SK-N-SH (cell line): ENCODE data around the gene CD109. TPM values are rescaled to one million over a fixed set of nuclear protein-coding genes. Genes with fewer than 3 reads are reported as not detected.

Source experiments
- CTCF ChIA-PET: fragments of 300-600, 350-600 bp; formaldehyde crosslinking; extraction: SDS; loops from one replicate; lab custom pipeline; 2021; lab: Yijun Ruan, JAX
- POLR2A ChIA-PET: fragments of 350-600 bp; sonication (Branson Sonifier 250); formaldehyde crosslinking; extraction: SDS; loops from one replicate; lab custom pipeline; 2020; ENCODE audit warnings: antibody characterized with exemption, inconsistent platforms; lab: Yijun Ruan, JAX
- DNase-seq: peaks from one replicate; pipeline ENCODE4 v3.0.0; 2012
- H2AFZ ChIP-seq: fragments of 200-600 bp; sonication (generic); 2 replicates; pipeline ENCODE4 v1.8.1; 2016; ENCODE audit warnings: antibody characterized with exemption, mild to moderate bottlenecking, low read depth
- H3F3A ChIP-seq: fragments of 200-600 bp; sonication (generic); replicated peaks from 2 replicates; pipeline ENCODE3; 2016; ENCODE audit warnings: antibody characterized with exemption, mild to moderate bottlenecking; ENCODE audit not compliant: insufficient read depth
- H3K27ac ChIP-seq, 2 experiments: fragments of 200-500 bp in 1 of 2; fragments of 200-600 bp in 1 of 2; sonication (Bioruptor generic) in 1 of 2; sonication (generic), shearing (Covaris generic) in 1 of 2; 2 replicates each; pipeline versions ENCODE4 v1.5.1 to v1.6.1; 2014 to 2016; ENCODE audit warnings: low read depth in 2 of 2, inconsistent platforms in 1 of 2, low read length in 1 of 2, mild to moderate bottlenecking in 1 of 2, mixed read lengths in 1 of 2
- H3K27me3 ChIP-seq: fragments of 200-600 bp; sonication (generic), shearing (Covaris generic); 2 replicates; pipeline ENCODE4 v1.6.1; 2016; ENCODE audit warnings: mixed run types; ENCODE audit not compliant: insufficient read depth
- H3K36me3 ChIP-seq, 2 experiments: fragments of 200-500 bp in 1 of 2; fragments of 200-600 bp in 1 of 2; sonication (Bioruptor generic) in 1 of 2; sonication (generic) in 1 of 2; replicated peaks in 1 of 2; 2 replicates each; pipeline versions ENCODE3 to v1.5.1; 2014 to 2016; ENCODE audit warnings: low read length in 1 of 2, mild to moderate bottlenecking in 1 of 2; ENCODE audit not compliant: insufficient read depth in 2 of 2, control insufficient read depth in 1 of 2
- H3K4me1 ChIP-seq, 2 experiments: fragments of 200-500 bp in 1 of 2; fragments of 200-600 bp in 1 of 2; sonication (Bioruptor generic) in 1 of 2; sonication (generic), shearing (Covaris generic) in 1 of 2; 2 replicates each; pipeline versions ENCODE4 v1.5.1 to v1.6.1; 2014 to 2016; ENCODE audit warnings: low read depth in 1 of 2, low read length in 1 of 2, mixed run types in 1 of 2; ENCODE audit not compliant: insufficient read depth in 2 of 2, control insufficient read depth in 1 of 2
- H3K4me2 ChIP-seq: fragments of 200-600 bp; sonication (generic), shearing (Covaris generic); 2 replicates; pipeline ENCODE4 v1.6.1; 2017; ENCODE audit warnings: mixed run types
- H3K4me3 ChIP-seq, 2 experiments: fragments of 200-500 bp in 1 of 2; fragments of 200-600 bp in 1 of 2; sonication (Bioruptor generic) in 1 of 2; sonication (generic), shearing (Covaris generic) in 1 of 2; 2 replicates each; pipeline versions ENCODE4 v1.5.1 to v1.8.1; 2014 to 2016; ENCODE audit warnings: low read depth in 2 of 2, inconsistent platforms in 1 of 2, low read length in 1 of 2, mild to moderate bottlenecking in 1 of 2, mixed read lengths in 1 of 2, moderate library complexity in 1 of 2
- H3K79me2 ChIP-seq: fragments of 200-600 bp; sonication (generic); 2 replicates; pipeline ENCODE4 v1.8.1; 2017; ENCODE audit warnings: mild to moderate bottlenecking; ENCODE audit not compliant: insufficient read depth
- H3K9ac ChIP-seq: fragments of 200-600 bp; sonication (generic); 2 replicates; pipeline ENCODE4 v1.6.1; 2017; ENCODE audit warnings: mixed run types
- H3K9me2 ChIP-seq: fragments of 200-600 bp; sonication (generic); 2 replicates; pipeline ENCODE4 v1.6.1; 2017; ENCODE audit warnings: mixed run types
- H3K9me3 ChIP-seq: fragments of 200-600 bp; sonication (generic); 2 replicates; pipeline ENCODE4 v1.6.1; 2017; ENCODE audit warnings: mixed run types, mild to moderate bottlenecking, moderate library complexity
- H4K20me1 ChIP-seq: fragments of 200-600 bp; sonication (generic); 2 replicates; pipeline ENCODE4 v1.6.1; 2017; ENCODE audit warnings: mild to moderate bottlenecking, mixed run types; ENCODE audit not compliant: insufficient read depth
- CHD2 ChIP-seq: fragments of 150-350 bp; IDR thresholded peaks from 2 replicates; pipeline ENCODE4 v1.6.1; 2018; ENCODE audit warnings: low read length; ENCODE audit not compliant: partially characterized antibody
- CTCF ChIP-seq: fragments of 200-600 bp; sonication (generic); IDR thresholded peaks from 2 replicates; pipeline ENCODE4 v1.6.1; 2017; ENCODE audit warnings: antibody characterized with exemption, mild to moderate bottlenecking, moderate library complexity
- ELF1 ChIP-seq: IDR thresholded peaks from 2 replicates; pipeline ENCODE4 v1.4.0; 2012
- EP300 ChIP-seq, 2 experiments: IDR thresholded peaks; 2 replicates each; pipeline versions ENCODE4 v1.4.0 to v1.6.1; 2012; ENCODE audit warnings: borderline replicate concordance in 1 of 2, low read depth in 1 of 2, low read length in 1 of 2
- EZH2phosphoT487 ChIP-seq: fragments of 200-600 bp; sonication (generic); IDR thresholded peaks from 2 replicates; pipeline ENCODE4 v1.6.1; 2017; ENCODE audit warnings: low read depth, mixed run types, mild to moderate bottlenecking, antibody characterized with exemption, moderate library complexity, borderline replicate concordance
- FOSL2 ChIP-seq: IDR thresholded peaks from 2 replicates; pipeline ENCODE4 v1.4.0; 2012; ENCODE audit warnings: low read depth, mild to moderate bottlenecking, moderate library complexity, borderline replicate concordance
- FOXJ3 ChIP-seq: sonication (generic); formaldehyde crosslinking; IDR thresholded peaks from 2 replicates; pipeline ENCODE4 v1.5.1; 2020; ENCODE audit warnings: mild to moderate bottlenecking, missing genetic modification reagents
- FOXM1 ChIP-seq: IDR thresholded peaks from 2 replicates; pipeline ENCODE4 v1.4.0; 2012; ENCODE audit warnings: low read depth, mild to moderate bottlenecking
- GATA2 ChIP-seq: sonication (generic); formaldehyde crosslinking; IDR thresholded peaks from 2 replicates; pipeline ENCODE4 v1.5.0; 2020; ENCODE audit warnings: mild to moderate bottlenecking, missing genetic modification reagents
- MEF2A ChIP-seq: IDR thresholded peaks from 2 replicates; pipeline ENCODE4 v1.4.0; 2012; ENCODE audit warnings: low read depth, borderline replicate concordance
- NFIC ChIP-seq: IDR thresholded peaks from 2 replicates; pipeline ENCODE4 v1.4.0; 2012; ENCODE audit warnings: borderline replicate concordance
- NRF1 ChIP-seq: IDR thresholded peaks from 2 replicates; pipeline ENCODE4 v1.6.1; 2012; ENCODE audit warnings: low read depth, mild to moderate bottlenecking, low read length
- PBX3 ChIP-seq: IDR thresholded peaks from 2 replicates; pipeline ENCODE4; 2012
- POLR2AphosphoS5 ChIP-seq: IDR thresholded peaks from 2 replicates; pipeline ENCODE4 v1.6.1; 2012; ENCODE audit warnings: low read depth, low read length
- RAD21 ChIP-seq: IDR thresholded peaks from 2 replicates; pipeline ENCODE4 v1.6.1; 2012; ENCODE audit warnings: mild to moderate bottlenecking, low read length
- RCOR1 ChIP-seq: fragments of 150-350 bp; IDR thresholded peaks from 2 replicates; pipeline ENCODE4 v1.6.1; 2017; ENCODE audit warnings: antibody characterized with exemption, low read length
- REST ChIP-seq: IDR thresholded peaks from 2 replicates; pipeline ENCODE4 v1.6.1; 2012; ENCODE audit warnings: mild to moderate bottlenecking, low read depth, low read length, moderate library complexity
- TAF1 ChIP-seq: IDR thresholded peaks from 2 replicates; pipeline ENCODE4 v1.6.1; 2012; ENCODE audit warnings: low read depth, mild to moderate bottlenecking, low read length, moderate library complexity, borderline replicate concordance
- TCF12 ChIP-seq: IDR thresholded peaks from 2 replicates; pipeline ENCODE4 v1.4.0; 2012
- TEAD4 ChIP-seq: IDR thresholded peaks from 2 replicates; pipeline ENCODE4 v1.4.0; 2012; ENCODE audit warnings: mild to moderate bottlenecking, borderline replicate concordance; ENCODE audit not compliant: insufficient read depth
- USF1 ChIP-seq: IDR thresholded peaks from 2 replicates; pipeline ENCODE4 v1.4.0; 2012; ENCODE audit warnings: low read depth, borderline replicate concordance
- ZBTB33 ChIP-seq: IDR thresholded peaks from 2 replicates; pipeline ENCODE4 v1.4.0; 2012; ENCODE audit warnings: low read depth, borderline replicate concordance
- WGBS: methylation state at CpG from one replicate; pipeline ENCODE4 v1.1.6; 2017; ENCODE audit warnings: low lambda C conversion rate; 5-methylcytosine and 5-hydroxymethylcytosine counted together
- polyA plus RNA-seq, 3 experiments: library from polyadenylated mRNA; depleted of rRNA; stranded (reverse); fragments of >200 nt; gene quantifications; 2 replicates each; pipeline ENCODE4 v1.2.3, GENCODE V29; 2012

The CD109 gene
- 19.7 and 27.8 TPM in 2 replicates for polyA plus RNA-seq (2012; rRNA removed)
- 30.4 and 31.3 TPM in 2 replicates for polyA plus RNA-seq (2012; cell fraction: cytosol; rRNA removed)
- 9.4 and 20.1 TPM in 2 replicates for polyA plus RNA-seq (2012; cell fraction: nucleus; rRNA removed)

GRCh38 chr6:73695619-73696421, at the start of gene CD109:
CD109 (plus strand) TSS chr6:73696203; CDS start chr6:73696216, 13 bp downstream.
- H3K4me3 ChIP-seq: peak within 1 kb of the TSS; percentile 56 to 73
- H3K36me3 ChIP-seq: peaks cover 0 to 7% of the 10 kb centered on the region in 2 experiments
- peak within 1 kb of the TSS; percentile 85 to 96 for H3K27ac ChIP-seq
- H4K20me1 ChIP-seq: no peaks in the 10 kb centered on the region
- H3K4me2 ChIP-seq: peak within 1 kb of the TSS; percentile 88
- no peaks in the 10 kb centered on the region for H3K9me3 ChIP-seq
- peaks cover 40% of the 10 kb centered on the region for H3K79me2 ChIP-seq
- no peaks in the 10 kb centered on the region for H3K27me3 ChIP-seq
- peaks cover 0 to 14% of the 10 kb centered on the region in 2 experiments; a peak in 1 of 4 replicates for H3K4me1 ChIP-seq
- CTCF ChIA-PET: interaction anchor here (1.1 to 3.5 kb wide), 2 partner anchors 21 to 37 kb away, joined by 4 to 16 read pairs; no protein-coding TSS in a partner anchor
- 3% methylated on average over 33 of the region's 61 CpGs for WGBS
- peak within 1 kb of the TSS; percentile 72 for H2AFZ ChIP-seq
- H3K9ac ChIP-seq: peak within 1 kb of the TSS; percentile 84
- POLR2A ChIA-PET: no interaction called here
- H3K9me2 ChIP-seq: no peaks in the 10 kb centered on the region
- peak; percentile 49 for DNase-seq
- H3F3A ChIP-seq: peaks cover 30% of the 10 kb centered on the region
- TF ChIP-seq FOXJ3 (CRISPR knock-in tag) (no peak), MEF2A (no peak), TCF12 (0 out of 2 replicates have a peak, but pooled peaks have one; percentile 18), NFIC (no peak), ELF1 (no peak), RCOR1 (no peak), ZBTB33 (no peak), EP300 (IDR thresholded peaks at IDR 0.05; ENCODE audit: borderline replicate concordance in 1 of 2, low read depth in 1 of 2, low read length in 1 of 2) (no peak), CHD2 (no peak), USF1 (no peak), REST (no peak), PBX3 (peak; percentile 37; the same call in 1 of the 2 replicates), TAF1 (peak; percentile 46), CTCF (no peak), NRF1 (no peak), TEAD4 (0 out of 2 replicates have a peak, but pooled peaks have one; percentile 9), POLR2AphosphoS5 (no peak), FOSL2 (peak; percentile 80; the same call in 1 of the 2 replicates), EZH2phosphoT487 (no peak), RAD21 (no peak), FOXM1 (no peak), GATA2 (no peak)
